Trophoblast cell (in vitro differentiated cells and primary cell): ENCODE measurements around the gene OR10V1.
A peak's percentile ranks its signal among the peaks of the same experiment; 100 is the strongest.

Source experiments
- DNase-seq, 2 donors: peaks; one replicate each; pipeline ENCODE4 v3.0.0-alpha.2; 2016
- H2AFZ ChIP-seq: 2 replicates; pipeline ENCODE4 v1.6.1; 2013; ENCODE audit warnings: low read length, moderate library complexity, mild to moderate bottlenecking; ENCODE audit not compliant: insufficient read depth, poor library complexity
- H2AK5ac ChIP-seq: 2 replicates; pipeline ENCODE4 v1.6.1; 2013; ENCODE audit warnings: mild to moderate bottlenecking, low read length
- H2BK120ac ChIP-seq: 2 replicates; pipeline ENCODE4 v1.6.1; 2013; ENCODE audit warnings: low read length, mild to moderate bottlenecking, moderate library complexity; ENCODE audit not compliant: insufficient read depth, poor library complexity
- H2BK12ac ChIP-seq: 2 replicates; pipeline ENCODE4 v1.6.1; 2013; ENCODE audit warnings: mild to moderate bottlenecking, low read length, moderate library complexity
- H2BK5ac ChIP-seq: 2 replicates; pipeline ENCODE4 v1.6.1; 2013; ENCODE audit warnings: low read length, low read depth, moderate library complexity, mild to moderate bottlenecking; ENCODE audit not compliant: poor library complexity
- H3K14ac ChIP-seq: 2 replicates; pipeline ENCODE4 v1.6.1; 2013; ENCODE audit warnings: mild to moderate bottlenecking, low read length
- H3K18ac ChIP-seq: 2 replicates; pipeline ENCODE4 v1.6.1; 2013; ENCODE audit warnings: mild to moderate bottlenecking, low read length
- H3K23ac ChIP-seq: 2 replicates; pipeline ENCODE4 v1.6.1; 2013; ENCODE audit warnings: low read length
- H3K27ac ChIP-seq: 2 replicates; pipeline ENCODE4 v1.5.1; 2013; ENCODE audit warnings: low read depth, mild to moderate bottlenecking, inconsistent platforms, low read length, moderate library complexity
- H3K27me3 ChIP-seq: 2 replicates; pipeline ENCODE4 v1.6.1; 2013; ENCODE audit warnings: inconsistent platforms, mild to moderate bottlenecking, low read length, moderate library complexity; ENCODE audit not compliant: insufficient read depth
- H3K36me3 ChIP-seq, 2 experiments: 1 replicate in 1 of 2; 2 replicates in 1 of 2; pipeline ENCODE4 v1.6.1; 2013; ENCODE audit warnings: low read length in 2 of 2, mild to moderate bottlenecking in 2 of 2, moderate library complexity in 1 of 2; ENCODE audit not compliant: insufficient read depth in 2 of 2, control insufficient read depth in 1 of 2
- H3K4ac ChIP-seq: 2 replicates; pipeline ENCODE4 v1.6.1; 2013; ENCODE audit warnings: low read depth, mild to moderate bottlenecking, low read length, moderate library complexity
- H3K4me1 ChIP-seq, 2 experiments: 1 replicate in 1 of 2; 2 replicates in 1 of 2; pipeline ENCODE4 v1.6.1; 2013; ENCODE audit warnings: low read length in 2 of 2, mild to moderate bottlenecking in 2 of 2, moderate library complexity in 1 of 2; ENCODE audit not compliant: insufficient read depth in 2 of 2, control insufficient read depth in 1 of 2
- H3K4me2 ChIP-seq: 2 replicates; pipeline ENCODE4 v1.6.1; 2013; ENCODE audit warnings: inconsistent platforms, mild to moderate bottlenecking, low read length, moderate library complexity
- H3K4me3 ChIP-seq: 2 replicates; pipeline ENCODE4 v1.5.1; 2013; ENCODE audit warnings: mild to moderate bottlenecking, low read depth, low read length, inconsistent platforms
- H3K79me1 ChIP-seq: one replicate; pipeline ENCODE4 v1.6.1; 2013; ENCODE audit warnings: low read length
- H3K79me2 ChIP-seq: 2 replicates; pipeline ENCODE4 v1.6.1; 2013; ENCODE audit warnings: low read length, mild to moderate bottlenecking; ENCODE audit not compliant: control insufficient read depth, insufficient read depth, poor library complexity
- H3K9ac ChIP-seq: 2 replicates; pipeline ENCODE4 v1.6.1; 2013; ENCODE audit warnings: mild to moderate bottlenecking, low read length
- H3K9me3 ChIP-seq: 2 replicates; pipeline ENCODE4 v1.6.1; 2013; ENCODE audit warnings: low read depth, mild to moderate bottlenecking, control low read depth, inconsistent platforms, low read length; ENCODE audit not compliant: insufficient read depth
- H4K12ac ChIP-seq: 2 replicates; pipeline ENCODE4 v1.6.1; 2013; ENCODE audit warnings: low read depth, mild to moderate bottlenecking, low read length, moderate library complexity
- H4K8ac ChIP-seq: 2 replicates; pipeline ENCODE4 v1.6.1; 2013; ENCODE audit warnings: low read depth, mild to moderate bottlenecking, low read length, moderate library complexity
- H4K91ac ChIP-seq: one replicate; pipeline ENCODE4 v1.6.1; 2013; ENCODE audit warnings: low read depth, mild to moderate bottlenecking, low read length, moderate library complexity
- WGBS: extraction: QIAGEN DNeasy Blood & Tissue Kit; methylation state at CpG from one replicate; pipeline ENCODE4 v1.1.7; 2013; ENCODE audit warnings: missing lambda C conversion rate; ENCODE audit not compliant: insufficient read length, insufficient coverage; ENCODE audit errors: extremely low coverage; 5-methylcytosine and 5-hydroxymethylcytosine counted together

The OR10V1 gene

GRCh38 chr11:59758401-59759037 is 44.9 kb upstream of the OR10V1 start:
- no CpG with 5 or more reads among the region's 4 CpGs for WGBS
- Histone ChIP-seq H3K18ac (no peak overlapping the region), H3K36me3 (peaks cover 7 to 15% of the 10 kb centered on the region in 2 experiments), H3K9me3 (no peaks in the 10 kb centered on the region), H3K23ac (no peak overlapping the region), H2BK12ac (no peak overlapping the region), H3K4me1 (peaks cover 6 to 23% of the 10 kb centered on the region in 2 experiments), H3K4me2 (peak overlapping the region; percentile 6), H4K91ac (no peak overlapping the region), H4K12ac (no peak overlapping the region), H3K79me2 (peaks cover 23% of the 10 kb centered on the region), H2BK120ac (no peak overlapping the region), H2BK5ac (no peak overlapping the region), H3K14ac (no peak overlapping the region), H2AK5ac (no peak overlapping the region), H3K27ac (no peak overlapping the region), H3K4ac (peak overlapping the region; percentile 69), H3K79me1 (peaks cover 11% of the 10 kb centered on the region), H2AFZ (no peak overlapping the region), H3K27me3 (no peaks in the 10 kb centered on the region), H3K4me3 (no peak overlapping the region), H4K8ac (no peak overlapping the region), H3K9ac (no peak overlapping the region)
- DNase-seq: no peak

- H3K36me3 ChIP-seq: peaks cover 2 to 7% of the 10 kb centered on the region in 2 experiments
- no peak overlapping the region for H3K4me3 ChIP-seq
- peaks cover 6 to 23% of the 10 kb centered on the region in 2 experiments for H3K4me1 ChIP-seq
- peak overlapping the region; percentile 89 for H3K4me2 ChIP-seq
- H3K27me3 ChIP-seq: no peaks in the 10 kb centered on the region
- no CpG with 5 or more reads among the region's 4 CpGs for WGBS
- H4K12ac ChIP-seq: no peak overlapping the region
- peak overlapping the region; percentile 38 for H2BK5ac ChIP-seq
- H2BK120ac ChIP-seq: no peak overlapping the region
- no peak overlapping the region for H2BK12ac ChIP-seq
- no peak overlapping the region for H3K9ac ChIP-seq
- H3K79me1 ChIP-seq: peaks cover 11% of the 10 kb centered on the region
- no peak overlapping the region for H4K91ac ChIP-seq
- H4K8ac ChIP-seq: no peak overlapping the region
- no peak overlapping the region for H2AFZ ChIP-seq
- DNase-seq: peak; percentile 46 to 57
- no peak overlapping the region for H3K23ac ChIP-seq
- no peak overlapping the region for H2AK5ac ChIP-seq
- H3K27ac ChIP-seq: peak overlapping the region; percentile 18
- peaks cover 23% of the 10 kb centered on the region for H3K79me2 ChIP-seq
- H3K18ac ChIP-seq: peak overlapping the region; percentile 26
- no peak overlapping the region for H3K14ac ChIP-seq
- no peaks in the 10 kb centered on the region for H3K9me3 ChIP-seq
- H3K4ac ChIP-seq: peak overlapping the region; percentile 68
These were observed 43.2 kb upstream of the OR10V1 start for GRCh38 chr11:59756845-59757244.

- Histone ChIP-seq H3K18ac (no peak overlapping the region), H4K12ac (no peak overlapping the region), H3K4me3 (no peak overlapping the region), H2AFZ (no peak overlapping the region), H3K27ac (no peak overlapping the region), H3K36me3 (peaks cover 2 to 7% of the 10 kb centered on the region in 2 experiments), H3K4me1 (peaks cover 6 to 23% of the 10 kb centered on the region in 2 experiments), H3K79me1 (peaks cover 11% of the 10 kb centered on the region), H3K14ac (no peak overlapping the region), H3K79me2 (peaks cover 23% of the 10 kb centered on the region), H3K9me3 (no peaks in the 10 kb centered on the region), H4K91ac (no peak overlapping the region), H3K4ac (peak overlapping the region; percentile 25), H2BK5ac (no peak overlapping the region), H2AK5ac (no peak overlapping the region), H3K23ac (no peak overlapping the region), H2BK120ac (no peak overlapping the region), H3K27me3 (no peaks in the 10 kb centered on the region), H3K4me2 (peak overlapping the region; percentile 89), H2BK12ac (no peak overlapping the region), H3K9ac (no peak overlapping the region), H4K8ac (no peak overlapping the region)
- no CpG with 5 or more reads among the region's 3 CpGs for WGBS
- DNase-seq: no peak
These were observed 42.9 kb upstream of the OR10V1 start for GRCh38 chr11:59756558-59756840.

DNA sequence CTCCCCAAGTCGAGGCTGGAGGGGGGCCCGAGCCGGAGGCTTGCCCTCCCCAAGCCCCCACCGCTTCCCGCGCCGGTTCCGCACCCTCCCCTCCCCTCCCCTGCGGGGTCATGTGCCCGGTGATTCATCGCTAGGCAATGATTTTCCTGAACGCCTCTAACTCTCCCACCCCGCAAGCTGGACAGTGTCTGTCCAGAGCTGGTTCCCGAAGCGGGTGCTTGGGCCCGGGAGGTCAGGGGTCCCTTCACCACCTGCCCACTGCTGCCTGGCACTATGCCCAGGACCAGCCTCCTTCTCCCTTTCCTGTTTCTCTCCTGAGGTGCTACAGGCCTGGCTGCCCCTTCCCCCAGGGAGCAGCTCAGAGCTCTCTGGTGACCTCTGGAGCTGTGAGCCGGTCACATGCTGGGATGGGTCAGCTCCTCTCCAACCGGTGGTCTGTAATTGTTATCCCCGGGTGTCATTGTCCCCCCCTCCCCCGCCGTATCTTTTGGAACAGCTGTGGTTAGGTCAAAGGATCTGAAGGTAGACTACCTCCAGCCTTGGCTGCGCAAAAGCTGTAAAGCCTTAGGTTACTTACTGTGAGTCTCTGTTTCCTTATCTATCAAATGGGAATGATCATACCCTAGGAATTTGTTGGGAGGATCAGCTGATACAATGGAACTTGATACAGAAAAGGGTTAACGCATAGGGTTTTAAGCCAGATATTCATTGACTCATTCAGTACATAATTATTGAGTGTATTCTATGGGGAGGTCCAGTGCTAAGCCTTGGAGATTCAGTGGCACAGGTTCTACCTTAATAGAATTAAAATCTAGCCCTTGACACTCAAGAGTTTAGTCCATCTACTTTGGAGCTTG is 42.3 kb upstream of the OR10V1 start:
- peak overlapping the region; percentile 94 for H3K18ac ChIP-seq
- peak overlapping the region; percentile 96 for H3K14ac ChIP-seq
- H2BK120ac ChIP-seq: peak overlapping the region; percentile 95
- peak overlapping the region; percentile 84 for H3K4me3 ChIP-seq
- H3K4me2 ChIP-seq: peak overlapping the region; percentile 89
- H2BK12ac ChIP-seq: peak overlapping the region; percentile 66
- H3K79me1 ChIP-seq: peaks cover 11% of the 10 kb centered on the region
- peak overlapping the region; percentile 96 for H3K27ac ChIP-seq
- peaks cover 6 to 23% of the 10 kb centered on the region in 2 experiments for H3K4me1 ChIP-seq
- H2BK5ac ChIP-seq: peak overlapping the region; percentile 98
- peak overlapping the region; percentile 73 for H3K9ac ChIP-seq
- H3K23ac ChIP-seq: no peak overlapping the region
- DNase-seq: peak; percentile 65 to 76
- H3K27me3 ChIP-seq: no peaks in the 10 kb centered on the region
- peak overlapping the region; percentile 81 for H3K4ac ChIP-seq
- WGBS: no CpG with 5 or more reads among the region's 23 CpGs
- no peak overlapping the region for H2AK5ac ChIP-seq
- peak overlapping the region; percentile 98 for H4K91ac ChIP-seq
- no peaks in the 10 kb centered on the region for H3K9me3 ChIP-seq
- peaks cover 21% of the 10 kb centered on the region for H3K79me2 ChIP-seq
- peak overlapping the region; percentile 85 for H4K12ac ChIP-seq
- peaks cover 2 to 3% of the 10 kb centered on the region in 2 experiments for H3K36me3 ChIP-seq
- H2AFZ ChIP-seq: peak overlapping the region; percentile 98
- peak overlapping the region; percentile 95 for H4K8ac ChIP-seq
